OCI-M1 (cell line): ENCODE measurements around the gene PTRH1.

ENCODE experiments used
- DNase-seq: peaks from one replicate; lab custom pipeline; 2025; lab: John Stamatoyannopoulos, UW

The PTRH1 gene

DNA sequence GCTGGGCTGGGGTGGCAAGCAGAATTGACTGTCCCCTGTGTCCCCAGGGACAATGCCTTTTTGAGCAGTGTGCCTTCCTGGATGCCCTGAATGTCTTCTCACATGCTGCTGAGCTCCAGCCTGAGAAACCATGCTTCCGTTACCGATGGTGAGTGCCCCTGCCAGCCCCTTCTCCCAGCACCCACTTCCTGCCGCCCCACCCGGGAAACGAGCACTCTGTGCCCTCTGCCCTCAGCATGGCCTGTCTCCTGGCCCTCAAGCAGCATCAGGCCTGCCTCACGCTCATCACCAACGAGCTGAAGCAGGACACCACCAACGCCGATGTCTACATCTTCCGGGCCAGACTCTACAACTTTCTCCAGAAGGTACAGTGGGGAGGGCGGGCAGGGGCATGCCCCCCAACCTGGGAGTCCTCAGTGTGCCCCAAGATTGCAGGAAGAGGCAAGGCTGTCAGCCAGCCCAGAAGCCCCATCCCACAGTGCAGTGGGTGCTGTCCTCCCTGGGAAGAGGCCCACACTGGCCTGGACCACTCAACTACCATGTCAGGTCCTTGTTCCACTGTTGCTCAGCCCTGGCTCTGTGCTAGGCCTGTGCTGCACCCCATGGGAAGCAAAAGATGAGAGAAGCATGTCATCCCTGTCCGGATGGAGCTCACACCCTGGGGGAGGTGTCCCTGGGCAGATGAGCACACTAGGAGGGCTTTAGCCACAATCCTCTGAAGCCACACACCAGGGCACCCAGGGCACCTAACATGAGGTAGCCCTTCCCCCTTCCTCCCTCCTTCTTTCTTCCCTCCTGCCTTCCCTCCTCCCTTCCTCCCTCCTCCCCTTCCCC, 4.8 kb upstream of the PTRH1 start:
- DNase-seq, result no peak

DNA sequence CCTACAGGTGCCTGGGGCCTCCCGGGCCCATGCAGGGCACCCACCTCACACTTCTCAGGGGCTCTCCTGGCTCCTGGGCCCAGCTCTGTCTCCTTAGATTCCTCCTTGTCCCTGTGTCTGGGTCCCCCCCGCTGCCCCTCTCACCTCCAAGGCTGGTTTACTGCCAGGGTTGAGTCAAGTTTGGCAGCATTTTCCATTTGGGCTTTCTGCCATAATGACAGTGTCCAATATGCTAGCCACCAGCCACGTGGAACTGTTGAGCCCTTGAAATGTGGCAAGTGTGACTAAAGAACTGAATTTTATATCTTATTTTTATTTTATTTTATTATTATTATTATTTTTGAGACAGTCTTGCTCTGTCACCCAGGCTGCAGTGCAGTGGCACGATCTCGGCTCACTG, 2.3 kb upstream of the PTRH1 start:
- no peak for DNase-seq

DNA sequence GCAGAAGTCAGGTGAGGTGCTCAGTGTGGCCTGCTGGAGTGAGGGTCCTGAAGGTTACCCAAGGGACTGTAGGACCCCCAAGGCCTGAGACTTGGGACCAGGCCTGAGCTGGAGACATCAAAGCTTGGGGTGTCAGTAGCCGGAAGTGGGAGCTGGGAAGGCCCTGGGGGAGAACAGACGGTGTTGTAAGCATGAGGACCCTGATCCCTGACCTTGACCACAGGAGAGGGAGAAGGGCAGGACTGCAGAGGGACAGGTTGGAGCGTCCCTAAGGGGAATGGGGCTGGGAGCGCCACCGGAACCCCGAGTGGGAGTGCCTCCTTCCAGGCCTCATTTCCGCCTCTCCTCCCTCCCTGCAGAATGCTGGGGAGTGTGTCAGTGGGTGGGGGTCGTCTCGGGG, 949 bp upstream of the PTRH1 start:
- no peak for DNase-seq

DNA sequence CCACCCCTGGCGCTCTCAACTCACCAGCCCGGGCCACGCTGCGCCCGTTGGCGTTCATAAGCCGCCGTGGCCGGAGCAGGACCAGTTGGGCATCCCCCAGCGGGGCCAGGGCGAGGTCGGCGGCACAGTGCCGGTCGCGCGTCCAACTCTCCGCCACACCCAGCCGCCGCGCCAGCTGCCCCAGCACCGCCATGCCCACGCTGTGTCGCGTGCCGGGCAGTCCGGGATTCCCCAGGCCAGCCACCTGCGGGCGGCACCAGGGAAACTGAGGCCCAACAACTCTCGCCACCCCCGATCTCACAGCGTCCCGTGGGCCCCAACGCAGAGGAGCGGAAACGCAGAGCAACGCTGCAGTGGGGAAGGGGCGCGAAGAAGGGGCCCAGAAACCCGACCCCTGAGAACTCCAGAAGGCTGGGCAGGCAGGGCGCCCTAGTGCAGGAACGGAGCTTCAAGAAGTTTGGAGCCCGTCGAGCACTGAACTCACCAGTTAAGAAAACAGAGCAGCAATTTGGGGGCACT, 453 bp downstream of the PTRH1 start:
- no peak for DNase-seq

DNA sequence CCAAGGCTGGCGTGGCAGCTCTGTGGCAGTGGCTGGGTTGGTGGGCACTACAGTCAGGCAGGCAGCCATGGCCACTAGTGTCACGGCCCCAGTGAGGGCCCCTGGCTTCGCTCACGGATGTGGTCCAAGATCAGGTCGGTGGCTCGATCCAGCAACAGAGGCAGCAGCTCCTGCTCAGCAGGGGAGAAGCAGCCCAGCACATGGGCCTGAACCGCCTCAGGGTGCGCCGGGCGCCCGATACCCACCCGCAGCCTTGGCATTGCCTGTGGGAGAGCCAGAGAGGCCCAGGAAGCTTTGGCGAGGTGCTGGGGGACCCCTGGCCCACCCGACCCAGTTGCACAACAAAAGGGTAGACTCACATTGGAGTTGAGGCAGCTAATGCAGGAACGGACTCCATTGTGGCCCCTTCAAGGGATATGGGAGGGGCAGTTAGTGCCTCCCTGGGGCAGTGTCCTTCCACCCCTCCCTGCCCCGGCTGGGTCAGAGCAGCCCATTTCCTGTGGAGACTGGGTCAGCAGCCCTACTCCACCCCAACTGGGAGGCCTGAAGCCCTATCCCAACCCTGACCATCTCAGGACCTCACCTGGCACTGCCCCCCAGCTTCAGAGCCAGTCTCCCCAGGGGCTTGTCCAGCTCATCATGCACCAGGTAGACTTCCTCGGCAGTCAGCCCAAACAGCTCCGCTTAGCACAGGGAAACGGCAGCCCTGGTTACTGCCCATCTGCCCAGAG, 1.3 kb downstream of the PTRH1 start:
- no peak for DNase-seq

DNA sequence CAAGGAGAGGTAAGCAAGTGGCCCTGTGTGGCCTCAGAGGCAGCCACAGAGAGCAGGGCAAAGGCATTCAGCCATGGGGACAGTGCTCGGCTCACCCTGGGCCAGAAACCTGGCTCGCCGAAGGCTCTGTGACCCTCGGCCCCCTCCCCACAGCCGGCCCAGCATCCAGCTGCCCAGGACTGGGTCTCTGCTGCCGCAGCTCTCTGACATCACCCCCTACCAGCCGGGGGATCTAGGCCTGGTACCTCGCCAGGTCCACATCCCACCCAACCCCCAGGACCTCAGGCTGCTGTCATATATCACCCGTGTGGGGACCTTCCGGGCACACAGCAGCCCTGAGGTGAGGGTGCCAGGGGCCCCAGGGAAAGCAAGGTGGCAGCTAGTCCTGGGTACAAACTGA, 2.6 kb downstream of the PTRH1 start:
- no peak for DNase-seq

DNA sequence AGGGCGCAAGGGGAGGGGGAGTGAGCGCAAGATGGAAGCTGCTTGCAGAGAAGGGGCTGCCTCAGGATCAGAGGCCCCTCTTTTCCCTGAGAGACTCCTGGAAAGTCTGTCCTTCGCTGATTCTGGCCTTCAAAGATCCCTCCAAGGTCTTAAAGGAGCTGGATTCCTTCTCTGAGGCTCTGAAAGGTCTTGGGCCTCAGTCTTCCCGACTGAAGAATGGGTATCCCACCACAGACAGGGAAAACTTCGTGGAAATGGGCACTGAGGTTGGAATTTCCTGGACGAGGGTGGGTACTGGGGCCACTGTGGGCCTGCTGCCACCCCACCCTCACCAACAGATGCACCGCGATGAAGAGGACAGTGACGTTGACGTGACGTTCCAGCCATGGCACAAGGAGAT, 3.1 kb downstream of the PTRH1 start:
- DNase-seq, result no peak

DNA sequence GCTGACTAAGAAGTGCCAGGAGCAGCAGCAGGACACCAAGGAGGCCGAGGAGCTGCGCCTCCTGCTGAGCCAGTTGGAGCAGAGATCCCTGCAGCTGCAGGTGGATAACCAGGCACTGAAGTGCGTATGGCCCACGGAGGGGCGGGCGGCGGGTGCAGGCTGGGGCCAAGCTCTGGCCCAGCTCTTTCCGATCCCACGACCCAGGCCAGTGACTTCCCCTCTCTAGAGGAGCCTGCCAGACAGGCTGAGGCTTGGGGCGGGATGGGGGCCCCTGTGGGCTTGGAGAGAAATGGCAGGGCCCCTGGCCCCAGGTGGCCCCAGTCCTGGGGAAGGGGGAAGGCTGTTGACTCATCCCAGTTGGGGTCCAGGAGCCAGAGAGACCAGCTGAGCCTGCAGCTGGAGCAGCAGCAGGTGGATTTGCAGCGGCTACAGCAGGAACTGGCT, 3.6 kb downstream of the PTRH1 start:
- DNase-seq, result no peak

DNA sequence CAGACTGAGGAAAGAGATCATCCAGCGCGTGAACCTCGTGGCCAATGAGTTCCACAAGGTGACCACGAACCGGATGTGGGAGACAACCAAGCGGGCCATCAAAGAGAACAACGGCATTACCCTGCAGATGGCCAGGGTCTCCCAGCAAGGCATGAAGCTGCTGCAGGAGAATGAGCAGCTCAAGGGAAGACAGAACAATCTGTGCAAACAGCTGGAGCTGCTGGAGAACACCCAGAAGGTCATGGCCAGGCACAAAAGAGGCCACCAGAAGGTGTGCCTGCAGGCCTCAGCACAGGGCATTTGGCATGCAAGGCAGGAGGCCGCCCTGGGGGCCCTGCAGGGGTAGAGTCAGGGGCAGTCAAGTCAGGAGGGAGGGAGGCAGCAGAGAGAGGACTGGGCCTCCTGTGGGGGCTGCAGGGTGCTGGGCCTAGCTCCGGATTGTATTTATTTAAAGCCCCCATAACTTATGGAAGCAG, 4.2 kb downstream of the PTRH1 start:
- peak; percentile 4 for DNase-seq

DNA sequence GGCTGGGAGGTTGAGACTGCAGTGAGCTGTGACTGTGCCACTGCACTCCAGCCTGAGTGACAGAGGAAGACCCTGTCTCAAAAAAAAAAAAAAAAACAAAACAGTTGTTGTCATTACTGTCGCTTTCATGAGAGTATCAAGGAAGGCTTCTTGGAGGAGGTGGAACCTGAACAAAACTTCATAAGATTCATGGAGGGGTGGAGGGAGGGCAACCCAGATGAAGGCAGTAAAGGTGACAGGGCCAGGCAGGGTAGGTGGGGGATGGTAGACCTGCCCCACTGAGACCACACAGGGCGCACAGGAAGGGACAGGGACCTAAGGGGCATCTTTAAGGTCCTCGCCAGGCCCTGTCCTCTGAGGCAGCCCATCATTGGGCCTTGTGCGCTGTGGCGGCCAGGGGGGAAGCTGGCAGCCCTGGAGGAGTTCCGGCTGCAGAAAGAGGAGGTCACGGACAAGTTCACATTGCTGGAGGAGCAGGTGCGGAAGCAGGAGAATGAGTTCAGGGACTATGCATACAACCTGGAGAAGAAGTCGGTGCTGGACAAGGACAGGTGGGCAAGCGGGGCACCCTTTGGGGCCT, 5.2 kb downstream of the PTRH1 start:
- no peak for DNase-seq

DNA sequence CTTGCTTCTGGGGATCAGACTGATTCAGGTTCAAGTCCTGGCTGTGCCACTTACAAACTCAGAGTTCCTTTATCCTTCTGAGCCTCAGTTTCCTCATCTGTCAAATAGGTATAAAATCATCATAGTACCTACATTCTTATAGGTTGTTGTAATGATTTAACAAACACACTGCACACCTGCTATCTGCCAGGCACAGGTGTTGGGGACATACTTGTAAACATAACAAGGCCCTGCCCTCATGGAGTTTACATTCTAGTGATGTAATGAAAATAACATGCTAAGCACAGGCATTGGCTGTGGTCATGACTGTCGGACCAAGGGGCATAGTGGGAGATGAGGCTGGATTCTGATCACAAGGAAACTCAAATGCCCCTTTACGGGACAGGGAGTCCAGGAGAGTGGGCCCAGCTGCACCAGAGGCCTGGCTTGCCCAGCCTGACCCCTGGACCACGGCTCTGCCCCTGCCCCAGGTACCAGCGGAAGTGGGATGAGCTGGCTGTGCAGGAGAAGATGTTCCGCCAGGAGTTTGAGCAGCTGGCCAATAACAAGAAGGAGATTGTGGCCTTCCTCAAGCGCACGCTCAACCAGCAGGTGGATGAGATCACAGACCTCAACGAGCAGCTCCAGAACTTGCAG, 6.4 kb downstream of the PTRH1 start:
- no peak for DNase-seq

DNA sequence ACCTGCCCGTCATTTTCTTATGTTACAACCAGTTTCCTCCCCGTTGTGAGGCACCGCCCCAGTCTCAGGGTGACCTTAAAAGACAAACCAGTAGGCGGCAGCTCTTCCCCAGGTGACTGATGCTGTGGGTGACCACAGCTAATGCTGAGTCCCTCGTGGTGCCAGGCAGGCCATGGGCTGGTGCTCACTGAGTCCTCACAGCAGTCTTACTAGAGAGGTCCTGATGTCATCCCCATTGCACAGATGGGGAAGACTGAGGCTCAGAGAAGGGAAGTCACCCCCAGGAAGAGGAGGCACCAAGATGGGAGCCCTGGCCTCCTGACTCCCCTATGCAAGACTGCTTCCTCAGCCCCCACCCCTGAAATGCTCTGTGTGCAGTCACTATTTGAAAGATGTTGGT, 7.7 kb downstream of the PTRH1 start:
- DNase-seq, result no peak

DNA sequence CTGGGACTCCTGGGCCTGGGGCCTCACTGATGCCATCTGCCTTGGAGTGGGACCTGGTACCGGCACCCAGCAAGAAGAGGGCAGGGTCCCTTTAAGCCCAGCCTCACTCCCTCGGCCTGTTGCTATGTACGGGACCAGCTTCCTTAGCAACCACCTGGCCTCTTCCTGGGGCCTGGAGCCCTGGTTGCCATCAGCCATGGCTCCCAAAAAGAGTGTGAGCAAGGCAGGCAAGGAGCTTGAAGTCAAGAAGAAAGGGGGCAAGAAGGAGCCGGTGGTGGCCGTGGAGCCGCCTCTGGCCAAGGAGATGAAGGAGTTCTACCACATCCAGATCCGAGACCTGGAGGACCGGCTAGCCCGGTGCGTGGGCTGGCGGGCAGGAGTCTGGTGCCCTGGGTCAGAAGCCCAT, 8.6 kb downstream of the PTRH1 start, which contains the start of gene CFAP157:
TSS of gene CFAP157 (plus strand) at position 153 of the 406 bp plus-strand sequence. CDS start at position 197, 44 bp downstream.
- DNase-seq, result no peak

DNA sequence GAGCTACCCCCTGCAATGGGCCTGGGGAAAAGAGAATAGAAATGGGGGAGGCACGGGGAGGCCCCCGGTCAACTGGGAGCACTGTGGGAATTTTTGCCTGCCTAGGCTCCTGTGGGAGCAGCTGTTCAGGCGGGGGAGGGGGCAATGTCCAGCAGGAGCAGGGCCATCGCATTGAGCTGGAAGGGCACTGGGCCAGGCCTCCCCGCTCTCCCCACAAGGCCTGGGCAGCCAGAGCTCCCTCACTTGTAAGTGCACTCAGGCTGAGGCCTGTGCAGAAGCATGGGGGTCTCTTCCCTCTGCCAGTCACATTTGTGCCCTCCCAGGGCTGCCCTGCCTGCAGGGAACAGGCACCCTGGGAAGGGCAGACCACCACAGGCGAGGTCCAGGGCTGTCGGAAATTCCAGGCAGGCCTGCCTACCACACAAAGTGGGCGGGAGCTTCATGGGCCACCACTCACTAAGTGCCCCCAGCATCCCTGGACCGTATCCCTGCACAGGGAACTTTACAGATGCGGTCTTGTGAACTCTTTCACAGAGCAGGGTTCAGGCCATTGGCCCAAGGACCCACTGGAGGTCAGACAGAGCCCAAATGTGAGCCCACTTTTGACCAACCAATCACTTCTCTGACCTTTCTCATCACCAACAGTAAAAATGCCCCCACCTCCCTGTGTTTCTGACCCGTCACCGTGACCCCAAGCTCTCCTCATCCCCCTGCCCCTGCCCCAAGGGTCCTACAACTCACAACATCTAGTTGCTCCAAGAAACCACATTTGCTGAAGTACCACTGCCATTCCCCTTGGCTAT, 9.7 kb downstream of the PTRH1 start:
- no peak for DNase-seq

DNA sequence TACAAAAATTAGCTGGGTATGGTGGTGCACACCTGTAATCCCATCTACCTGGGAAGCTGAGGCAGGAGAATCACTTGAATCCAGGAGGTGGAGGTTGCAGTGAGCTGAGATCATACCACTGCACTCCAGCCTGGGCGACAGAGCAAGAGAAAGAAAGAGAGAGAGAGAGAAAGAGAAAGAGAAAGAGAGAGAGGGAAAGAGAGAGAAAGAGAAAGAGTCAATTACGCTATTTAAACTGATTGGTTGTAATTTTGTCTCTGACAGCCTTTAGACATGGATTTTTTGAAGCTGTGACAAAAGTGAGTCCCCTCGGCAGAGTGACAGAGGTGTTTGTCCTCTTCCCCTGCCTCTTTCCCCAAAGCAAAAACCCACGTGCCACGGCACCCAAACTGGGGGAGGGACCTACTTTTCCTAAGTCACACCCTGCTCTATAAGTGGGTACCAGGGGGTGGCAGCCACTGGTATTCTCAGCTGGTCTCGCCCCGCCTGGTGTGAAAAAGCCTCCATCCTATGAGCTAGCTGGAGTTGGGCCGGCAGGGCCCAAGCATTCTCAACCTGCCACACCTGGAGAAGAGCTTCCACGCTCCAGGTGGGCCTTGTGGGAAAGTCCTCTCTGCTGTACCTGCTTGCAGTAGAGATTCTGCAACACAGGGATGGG, 12.0 kb downstream of the PTRH1 start:
- DNase-seq, result no peak

DNA sequence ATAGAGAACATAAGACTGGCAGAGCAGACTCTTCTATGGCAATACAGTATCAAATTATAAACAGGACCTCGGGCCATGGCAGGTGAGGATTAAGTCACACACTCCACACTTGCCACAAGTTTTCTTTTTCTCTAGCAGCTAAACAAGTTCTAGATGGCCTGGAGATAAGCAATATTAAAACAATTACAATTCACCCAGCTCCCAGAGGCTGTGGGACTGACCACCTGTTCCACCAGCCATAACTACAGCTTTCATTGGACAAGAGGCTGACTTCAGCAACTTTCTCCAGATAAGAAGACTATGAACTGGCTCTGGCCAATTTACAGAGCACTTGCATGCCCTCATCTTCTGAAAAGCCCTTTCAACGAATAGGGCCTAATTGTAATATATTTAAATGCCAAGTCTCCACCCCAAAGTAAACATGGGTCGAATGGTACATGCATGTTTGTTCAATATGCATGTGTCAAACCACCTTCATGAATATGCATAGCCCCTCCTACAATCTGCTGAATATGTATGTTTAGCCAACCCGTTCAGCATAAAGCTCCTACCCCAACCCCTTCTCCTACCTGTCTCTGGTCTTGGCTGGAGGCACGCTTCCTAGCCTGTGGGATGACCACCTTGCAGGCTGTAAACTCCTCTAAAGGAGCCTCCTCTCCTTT, 14.7 kb downstream of the PTRH1 start:
- DNase-seq, result no peak

DNA sequence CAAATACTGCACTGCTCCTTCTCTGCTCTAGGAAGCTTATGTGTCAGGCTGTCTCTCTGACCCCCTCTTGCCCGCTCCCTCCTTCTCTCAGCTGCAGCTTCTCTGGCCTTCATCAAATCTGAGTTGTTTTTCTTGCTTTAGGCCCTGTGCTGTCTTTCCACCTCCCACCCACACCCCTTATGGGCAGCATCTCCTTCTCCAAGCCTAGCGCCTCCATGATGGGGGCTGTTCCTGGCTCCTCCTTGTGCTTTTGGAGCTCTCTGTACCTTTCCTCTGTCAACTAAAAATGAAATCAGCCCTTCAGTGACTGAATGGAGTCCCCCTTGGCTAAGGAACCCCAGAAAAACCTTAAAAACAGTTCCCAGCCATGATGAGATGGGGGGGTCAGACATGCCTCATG, 15.3 kb downstream of the PTRH1 start:
- DNase-seq, result no peak

DNA sequence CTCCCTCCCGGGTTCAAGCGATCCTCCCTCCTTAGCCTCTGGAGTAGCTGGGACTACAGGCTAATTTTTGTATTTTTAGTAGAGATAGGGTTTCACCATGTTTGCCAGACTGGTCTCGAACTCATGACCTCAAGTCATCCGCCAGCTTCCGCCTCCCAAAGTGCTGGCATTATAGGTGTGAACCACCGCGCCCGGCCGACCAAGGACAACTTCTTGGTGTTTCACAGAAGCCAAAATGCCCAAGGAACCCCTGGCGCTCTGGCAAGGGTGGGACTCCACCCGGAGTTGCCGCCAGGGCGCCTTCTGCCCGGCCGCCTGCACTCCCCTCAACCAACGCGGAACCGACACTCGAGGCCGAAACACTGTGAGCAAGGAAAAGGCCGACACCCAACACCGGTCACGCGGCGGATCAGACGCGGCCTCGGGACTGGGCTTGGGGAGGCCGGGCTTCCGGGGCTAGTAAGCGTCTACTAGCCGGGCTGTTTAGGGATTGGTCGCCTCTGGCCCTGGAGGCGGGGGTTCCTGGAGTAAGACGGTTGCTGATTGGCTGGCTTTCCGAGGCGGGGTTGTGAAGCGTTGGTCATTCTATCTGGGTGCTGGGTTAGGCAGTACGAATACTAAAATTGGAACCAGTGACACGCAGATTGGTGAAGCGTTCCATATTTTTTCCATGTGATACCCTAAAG, 16.3 kb downstream of the PTRH1 start:
- DNase-seq, result no peak

DNA sequence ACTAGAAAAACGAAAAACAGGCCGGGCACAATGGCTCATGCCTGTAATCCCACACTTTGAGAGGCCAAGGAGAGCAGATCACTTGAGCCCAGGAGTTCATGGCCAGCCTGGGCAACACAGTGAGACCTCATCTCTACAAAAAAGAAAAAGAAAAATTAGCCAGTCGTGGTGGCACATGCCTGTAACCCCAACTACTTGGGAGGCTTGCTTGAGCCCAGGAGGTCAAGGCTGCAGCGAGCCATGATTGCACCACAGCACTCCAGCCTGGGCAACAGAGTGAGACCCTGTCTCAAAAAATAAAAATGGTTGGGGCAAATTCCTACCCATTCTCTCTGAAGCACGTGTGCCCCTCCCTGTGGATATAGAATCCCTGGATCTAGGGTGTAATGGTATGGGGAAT, 17.1 kb downstream of the PTRH1 start:
- no peak for DNase-seq

DNA sequence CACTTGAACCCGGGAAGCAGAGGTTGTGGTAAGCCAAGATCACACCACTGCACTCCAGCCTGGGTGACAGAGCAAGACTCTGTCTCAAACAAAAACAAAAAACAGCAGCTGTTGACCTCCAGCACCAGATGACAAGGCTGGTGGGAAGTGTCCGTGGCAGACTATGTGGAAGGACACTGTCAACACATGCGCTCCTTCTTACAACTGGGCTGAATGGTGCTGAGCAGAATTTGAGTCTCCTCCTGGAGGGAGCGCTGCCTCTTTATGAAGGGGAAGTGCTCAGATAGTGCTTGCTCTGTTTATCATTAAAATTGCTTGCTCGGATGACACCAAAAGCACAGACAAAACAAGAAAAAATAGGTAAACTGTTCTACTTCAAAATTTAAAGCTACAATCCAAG, 17.9 kb downstream of the PTRH1 start:
- no peak for DNase-seq
